Measurements from ENCODE around the gene MRPL40.
A peak's percentile ranks its signal among the peaks of the same experiment; 100 is the strongest.

Gene MRPL40

DNA sequence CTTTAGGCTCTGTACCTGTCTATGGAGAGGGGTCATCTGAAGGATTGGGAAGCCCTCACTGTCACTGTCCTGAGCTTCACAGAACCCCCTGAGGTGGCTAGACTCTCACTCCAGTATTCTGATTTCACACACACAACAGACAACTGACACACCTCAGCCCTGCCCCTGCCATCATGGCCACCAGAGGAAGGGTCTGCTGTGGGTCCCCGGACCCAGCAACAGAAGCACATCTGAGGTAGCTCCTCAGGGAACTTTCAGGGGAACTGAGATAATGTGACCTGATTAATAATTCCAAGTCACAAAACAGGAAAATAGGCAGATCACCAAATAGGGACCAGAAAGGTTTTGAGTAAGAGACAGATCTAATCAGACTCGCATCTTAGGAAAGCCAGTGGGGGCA lies 22.7 kb downstream of the MRPL40 start:
- ChIA-PET CTCF (interaction anchor here (0.6 kb wide), 1 partner anchor 46 kb away, joined by 4 read pairs; no protein-coding TSS in a partner anchor), POLR2A (ENCODE audit: low non-redundant PET) (no interaction called here)
- peak overlapping the region; percentile 69 for H3K27ac ChIP-seq
- DNase-seq (ENCODE audit: low spot score) = no peak
- TF ChIP-seq, protein P1, sequence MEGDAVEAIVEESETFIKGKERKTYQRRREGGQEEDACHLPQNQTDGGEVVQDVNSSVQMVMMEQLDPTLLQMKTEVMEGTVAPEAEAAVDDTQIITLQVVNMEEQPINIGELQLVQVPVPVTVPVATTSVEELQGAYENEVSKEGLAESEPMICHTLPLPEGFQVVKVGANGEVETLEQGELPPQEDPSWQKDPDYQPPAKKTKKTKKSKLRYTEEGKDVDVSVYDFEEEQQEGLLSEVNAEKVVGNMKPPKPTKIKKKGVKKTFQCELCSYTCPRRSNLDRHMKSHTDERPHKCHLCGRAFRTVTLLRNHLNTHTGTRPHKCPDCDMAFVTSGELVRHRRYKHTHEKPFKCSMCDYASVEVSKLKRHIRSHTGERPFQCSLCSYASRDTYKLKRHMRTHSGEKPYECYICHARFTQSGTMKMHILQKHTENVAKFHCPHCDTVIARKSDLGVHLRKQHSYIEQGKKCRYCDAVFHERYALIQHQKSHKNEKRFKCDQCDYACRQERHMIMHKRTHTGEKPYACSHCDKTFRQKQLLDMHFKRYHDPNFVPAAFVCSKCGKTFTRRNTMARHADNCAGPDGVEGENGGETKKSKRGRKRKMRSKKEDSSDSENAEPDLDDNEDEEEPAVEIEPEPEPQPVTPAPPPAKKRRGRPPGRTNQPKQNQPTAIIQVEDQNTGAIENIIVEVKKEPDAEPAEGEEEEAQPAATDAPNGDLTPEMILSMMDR (conservative IDR thresholded peaks at IDR 0.05; ENCODE audit: low read depth) = no peak

DNA sequence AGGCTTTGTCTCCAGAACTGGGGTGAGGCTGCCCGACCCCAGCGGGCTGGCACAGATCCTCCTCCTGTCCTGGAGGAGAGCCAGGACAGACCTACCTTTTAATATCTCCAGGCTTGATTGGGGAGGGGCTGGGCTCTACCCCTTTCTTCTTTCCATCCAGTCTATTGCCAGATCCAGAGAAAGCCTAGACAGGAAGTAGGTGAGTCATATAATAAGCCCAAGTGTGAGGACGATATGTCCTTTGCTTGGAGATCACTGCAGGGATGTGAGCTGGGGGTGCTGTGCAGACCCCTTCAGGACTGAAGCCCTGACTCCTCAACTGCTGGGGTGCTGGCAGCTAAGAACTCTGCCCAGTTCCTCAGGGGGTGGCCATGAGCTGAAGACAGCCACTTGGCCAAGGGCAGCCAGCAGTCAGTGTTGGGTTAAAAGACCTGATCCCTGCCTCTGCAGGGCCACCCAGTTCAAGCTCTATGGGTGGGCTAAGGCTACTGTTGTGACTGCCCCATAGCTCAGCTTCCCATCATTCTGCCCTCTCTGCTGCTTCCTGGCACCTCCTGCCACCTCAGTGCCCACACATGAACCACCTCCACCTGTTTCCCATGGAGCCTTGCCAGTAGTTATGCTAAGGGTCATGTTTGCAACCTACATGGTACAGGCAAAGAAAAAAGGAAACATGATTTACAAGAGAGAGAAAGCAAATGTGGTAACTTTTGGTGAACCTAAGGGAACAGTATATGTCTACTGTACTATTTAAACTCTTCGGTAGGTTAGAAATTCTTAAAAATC lies 23.4 kb downstream of the MRPL40 start:
- DNase-seq (ENCODE audit: low spot score) = no peak
- H3K27ac ChIP-seq = peak overlapping the region; percentile 69
- ChIA-PET POLR2A (ENCODE audit: low non-redundant PET) (no interaction called here), CTCF (no interaction called here)
- TF ChIP-seq, protein P1 (conservative IDR thresholded peaks at IDR 0.05; ENCODE audit: low read depth) = no peak

DNA sequence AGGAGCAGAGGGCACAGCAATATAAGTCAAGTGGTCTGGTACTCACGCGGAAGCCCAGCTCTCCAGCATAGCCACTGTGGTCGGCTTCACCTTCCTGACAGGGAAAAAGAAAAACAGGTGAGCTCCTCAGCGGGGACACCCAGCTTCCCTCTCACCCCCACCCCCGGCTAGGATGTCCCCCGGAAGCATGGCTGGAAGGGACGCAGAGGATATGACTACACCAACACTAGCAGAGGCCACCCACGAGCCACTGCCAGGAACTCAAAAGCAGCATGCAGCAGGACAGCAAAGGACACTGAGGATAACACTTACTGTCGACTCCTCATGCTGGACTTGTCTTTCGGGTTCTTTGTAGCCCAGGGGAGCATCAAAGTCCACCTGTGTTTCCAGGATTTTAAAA lies 24.2 kb downstream of the MRPL40 start:
- ChIA-PET POLR2A (ENCODE audit: low non-redundant PET) (no interaction called here), CTCF (no interaction called here)
- TF ChIP-seq, protein P1 (conservative IDR thresholded peaks at IDR 0.05; ENCODE audit: low read depth) = no peak
- DNase-seq (ENCODE audit: low spot score) = no peak
- H3K27ac ChIP-seq = peak overlapping the region; percentile 69; the same call in 1 of the 2 replicates

DNA sequence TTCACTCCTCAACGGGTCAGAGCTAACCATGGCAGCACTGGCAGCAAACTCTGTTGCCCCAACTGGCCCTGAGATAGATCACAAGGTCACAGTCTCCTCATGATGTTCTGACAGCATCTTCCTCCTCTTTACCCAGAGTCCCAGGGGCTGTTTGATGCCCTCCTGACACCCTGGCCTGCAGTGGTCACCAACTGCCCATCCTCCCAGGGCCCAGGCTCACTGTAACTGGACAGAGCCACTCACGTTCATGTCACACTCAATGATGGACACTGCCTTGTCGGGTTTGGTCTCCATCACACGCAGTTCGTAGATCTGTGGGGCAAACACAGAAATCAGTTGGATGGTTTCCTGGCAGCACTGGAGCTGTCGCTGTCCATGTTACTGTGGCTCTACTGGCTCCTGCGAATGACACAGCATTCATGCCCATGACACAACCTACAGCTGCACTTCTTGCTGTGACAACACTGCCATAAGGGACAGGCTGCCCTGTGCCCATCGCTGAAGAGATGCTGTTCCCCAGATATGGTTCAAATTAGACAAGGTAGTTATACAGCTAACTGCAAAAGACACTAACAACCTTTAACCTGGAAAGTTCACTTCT lies 25.6 kb downstream of the MRPL40 start:
- TF ChIP-seq, protein P1 (conservative IDR thresholded peaks at IDR 0.05; ENCODE audit: low read depth) = no peak
- no peak for DNase-seq (ENCODE audit: low spot score)
- ChIA-PET POLR2A (ENCODE audit: low non-redundant PET) (no interaction called here), CTCF (no interaction called here)
- H3K27ac ChIP-seq = peak overlapping the region; percentile 11; the same call in 1 of the 2 replicates

DNA sequence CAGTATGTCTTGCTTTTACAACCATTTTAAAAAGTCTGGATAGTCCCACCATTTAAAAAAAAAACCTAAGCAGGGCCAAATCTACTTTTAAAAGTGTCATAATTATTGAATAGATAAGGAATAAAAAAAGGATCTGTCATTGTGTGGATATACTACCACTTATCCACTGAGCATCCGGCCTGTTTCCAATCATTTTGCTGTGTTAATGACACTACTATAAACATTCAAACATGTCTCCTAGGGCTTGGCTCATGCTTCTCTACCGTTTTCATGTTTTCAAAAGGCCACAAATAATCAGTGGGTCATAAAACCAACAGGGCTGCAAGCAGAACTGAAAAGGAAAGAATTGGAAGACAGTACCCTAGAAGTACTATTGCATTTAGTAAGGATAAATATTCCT lies 27.7 kb downstream of the MRPL40 start:
- no peak for DNase-seq (ENCODE audit: low spot score)
- TF ChIP-seq, protein P1 (conservative IDR thresholded peaks at IDR 0.05; ENCODE audit: low read depth) = no peak
- H3K27ac ChIP-seq = no peak overlapping the region
- ChIA-PET CTCF (interaction anchor here (0.5 kb wide), 1 partner anchor 157 kb away, joined by 3 read pairs; no protein-coding TSS in a partner anchor), POLR2A (ENCODE audit: low non-redundant PET) (no interaction called here)

DNA sequence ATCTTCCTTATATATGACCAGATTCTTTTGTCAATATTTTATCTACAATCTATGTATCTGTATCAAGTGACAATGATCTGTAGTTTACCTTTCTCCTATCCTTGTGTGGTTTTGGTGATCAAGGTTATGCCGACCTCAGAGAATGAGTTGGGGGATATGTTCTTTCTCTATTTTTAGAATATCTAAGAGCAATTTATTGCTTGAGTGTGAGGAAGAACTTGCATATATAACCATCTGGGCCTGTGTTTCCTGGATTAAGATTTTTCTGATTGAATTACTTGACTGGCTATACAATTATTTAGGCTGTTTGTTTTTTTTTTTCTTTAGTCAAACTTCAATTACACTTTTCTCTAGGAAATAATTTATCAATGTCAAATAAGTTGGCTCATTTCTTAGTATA lies 29.2 kb downstream of the MRPL40 start:
- CTCF ChIA-PET = no interaction called here
- TF ChIP-seq, protein P1 (conservative IDR thresholded peaks at IDR 0.05; ENCODE audit: low read depth) = no peak
- POLR2A ChIA-PET (ENCODE audit: low non-redundant PET) = no interaction called here
- no peak overlapping the region for H3K27ac ChIP-seq
- no peak for DNase-seq (ENCODE audit: low spot score)
